DMS79 treated with DMSO at 0.1 percent for 48 hours (cell line): Measurements from ENCODE around the gene RPS19BP1.

Source experiments
- DNase-seq: peaks from one replicate; lab custom pipeline; 2025; lab: John Stamatoyannopoulos, UW

Gene RPS19BP1

GRCh38 chr22:39532215-39533073, at the start of gene RPS19BP1:
Gene RPS19BP1, minus strand, starts transcription at chr22:39532748. Its CDS starts 10 bp downstream, at chr22:39532738.
- peak; percentile 93 for DNase-seq

GRCh38 chr22:39581303-39581702, 48.8 kb upstream of the RPS19BP1 start:
- DNase-seq: no peak

- DNase-seq: no peak
Measured at GRCh38 chr22:39580795-39581194, 48.2 kb upstream of the RPS19BP1 start.

- no peak for DNase-seq
Measured at GRCh38 chr22:39580006-39580441, 47.5 kb upstream of the RPS19BP1 start.

- DNase-seq: no peak
Measured at GRCh38 chr22:39577900-39578299, 45.4 kb upstream of the RPS19BP1 start.

GRCh38 chr22:39577366-39577765, 44.8 kb upstream of the RPS19BP1 start:
- DNase-seq: no peak

- no peak for DNase-seq
Measured at GRCh38 chr22:39576027-39576426, 43.5 kb upstream of the RPS19BP1 start.

- DNase-seq: no peak
Measured at GRCh38 chr22:39575552-39575825, 42.9 kb upstream of the RPS19BP1 start.

GRCh38 chr22:39574779-39575551, 42.4 kb upstream of the RPS19BP1 start:
- DNase-seq: no peak

- DNase-seq: no peak
Measured at GRCh38 chr22:39571538-39571937, 39.0 kb upstream of the RPS19BP1 start.

- no peak for DNase-seq
Measured at GRCh38 chr22:39570665-39571064, 38.1 kb upstream of the RPS19BP1 start, which contains the start of gene CACNA1I. Gene CACNA1I, plus strand, starts transcription at chr22:39570753. Its CDS starts 0 bp downstream, at chr22:39570753.

- no peak for DNase-seq
Measured at GRCh38 chr22:39570226-39570625, 37.7 kb upstream of the RPS19BP1 start.

GRCh38 chr22:39569066-39569465, 36.5 kb upstream of the RPS19BP1 start:
- DNase-seq: no peak

- DNase-seq: no peak
Measured at GRCh38 chr22:39568278-39568981, 35.9 kb upstream of the RPS19BP1 start.

GRCh38 chr22:39567135-39567946, 34.8 kb upstream of the RPS19BP1 start:
- no peak for DNase-seq

GRCh38 chr22:39565414-39565944, 32.9 kb upstream of the RPS19BP1 start:
- no peak for DNase-seq

- DNase-seq: no peak
Measured at GRCh38 chr22:39563571-39564428, 31.3 kb upstream of the RPS19BP1 start.

- DNase-seq: no peak
Measured at GRCh38 chr22:39562839-39563489, 30.4 kb upstream of the RPS19BP1 start.

GRCh38 chr22:39560127-39560526, 27.6 kb upstream of the RPS19BP1 start:
- DNase-seq: no peak
